ENCODE data around the gene MYH6. TPM values are rescaled to one million over a fixed set of nuclear protein-coding genes. Genes with fewer than 3 reads are reported as not detected.

MYH6 gene
- polyA plus RNA-seq, 3 donors: not detected

DNA sequence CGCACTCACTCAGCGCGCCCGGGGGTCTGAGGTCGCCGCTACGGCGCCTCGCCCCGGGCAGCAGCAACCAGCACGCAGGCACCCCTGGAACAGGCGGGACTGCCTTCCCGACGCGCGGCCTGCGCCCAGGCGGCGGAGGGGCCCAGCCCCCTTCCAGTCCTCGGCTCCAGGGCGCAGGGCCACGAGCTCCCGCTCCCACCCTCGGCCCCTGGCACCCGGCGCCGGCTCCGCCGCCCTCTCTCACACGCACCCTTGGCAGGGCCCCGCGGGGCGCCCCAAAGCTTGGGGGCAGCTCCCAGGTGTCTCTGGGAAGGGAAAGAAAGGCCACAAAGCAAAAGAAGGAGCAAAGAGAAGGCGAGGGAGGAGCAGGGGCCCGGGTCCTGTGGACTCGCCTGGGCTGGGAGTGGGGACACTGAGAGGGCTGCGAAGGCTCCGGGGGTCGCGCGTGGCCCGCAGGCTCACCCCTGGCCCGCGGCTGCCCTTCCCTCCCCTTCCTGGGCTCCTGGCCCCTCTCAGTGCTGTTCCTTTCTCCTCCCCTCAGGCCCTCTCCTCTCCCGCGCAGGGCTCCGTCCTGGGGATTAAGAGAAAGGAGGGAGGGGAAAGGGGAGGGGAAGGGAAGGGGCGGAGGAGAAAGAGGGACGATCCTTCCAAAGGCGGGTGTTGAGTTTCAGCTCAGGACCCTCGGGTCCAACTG lies 42.2 kb downstream of the MYH6 start:
- Histone ChIP-seq H3K4me3 (replicated peaks in 1 of 3; ENCODE audit: low read depth in 2 of 3, low read length in 3 of 3) (no peak overlapping the region), H3K27ac (ENCODE audit: low read depth in 1 of 2, low read length in 2 of 2) (no peak overlapping the region), H3K36me3 (replicated peaks in 1 of 2; ENCODE audit: control insufficient read depth in 1 of 2, insufficient read depth in 2 of 2, low read length in 2 of 2) (no peaks in the 10 kb centered on the region), H3K9ac (ENCODE audit: insufficient read depth, low read length, poor library complexity, severe bottlenecking) (no peak overlapping the region), H3K79me2 (ENCODE audit: insufficient read depth, low read length) (no peaks in the 10 kb centered on the region), H3K4me2 (replicated peaks; ENCODE audit: extremely low read depth, low read length, poor library complexity, severe bottlenecking) (no peak overlapping the region), H3K9me3 (replicated peaks in 1 of 2; ENCODE audit: control insufficient read depth in 1 of 2, insufficient read depth in 1 of 2, low read length in 2 of 2) (no peaks in the 10 kb centered on the region), H3K4me1 (ENCODE audit: control insufficient read depth in 1 of 2, insufficient read depth in 2 of 2, low read length in 2 of 2) (no peaks in the 10 kb centered on the region), H2AFZ (ENCODE audit: insufficient read depth, low read depth, low read length, poor library complexity, severe bottlenecking) (no peak overlapping the region), H3K27me3 (ENCODE audit: control insufficient read depth in 2 of 2, insufficient read depth in 2 of 2, low read length in 2 of 2) (peaks cover 25 to 54% of the 10 kb centered on the region in 2 donors), H4K20me1 (ENCODE audit: insufficient read depth, low read length) (no peaks in the 10 kb centered on the region)
- no peak for DNase-seq
- Mint-ChIP-seq H3K27ac (no peak overlapping the region), H3K4me1 (peaks cover 2% of the 10 kb centered on the region), H3K9me3 (peaks cover 0 to 10% (median 0%) of the 10 kb centered on the region in 7 donors), H3K36me3 (peaks cover 0 to 2% of the 10 kb centered on the region in 2 donors), H3K27me3 (ENCODE audit: low read depth in 3 of 3) (peaks cover 44 to 60% (median 54%) of the 10 kb centered on the region in 3 donors), H3K4me3 (no peak overlapping the region)
- TF ChIP-seq, protein P1, sequence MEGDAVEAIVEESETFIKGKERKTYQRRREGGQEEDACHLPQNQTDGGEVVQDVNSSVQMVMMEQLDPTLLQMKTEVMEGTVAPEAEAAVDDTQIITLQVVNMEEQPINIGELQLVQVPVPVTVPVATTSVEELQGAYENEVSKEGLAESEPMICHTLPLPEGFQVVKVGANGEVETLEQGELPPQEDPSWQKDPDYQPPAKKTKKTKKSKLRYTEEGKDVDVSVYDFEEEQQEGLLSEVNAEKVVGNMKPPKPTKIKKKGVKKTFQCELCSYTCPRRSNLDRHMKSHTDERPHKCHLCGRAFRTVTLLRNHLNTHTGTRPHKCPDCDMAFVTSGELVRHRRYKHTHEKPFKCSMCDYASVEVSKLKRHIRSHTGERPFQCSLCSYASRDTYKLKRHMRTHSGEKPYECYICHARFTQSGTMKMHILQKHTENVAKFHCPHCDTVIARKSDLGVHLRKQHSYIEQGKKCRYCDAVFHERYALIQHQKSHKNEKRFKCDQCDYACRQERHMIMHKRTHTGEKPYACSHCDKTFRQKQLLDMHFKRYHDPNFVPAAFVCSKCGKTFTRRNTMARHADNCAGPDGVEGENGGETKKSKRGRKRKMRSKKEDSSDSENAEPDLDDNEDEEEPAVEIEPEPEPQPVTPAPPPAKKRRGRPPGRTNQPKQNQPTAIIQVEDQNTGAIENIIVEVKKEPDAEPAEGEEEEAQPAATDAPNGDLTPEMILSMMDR (IDR thresholded peaks at IDR 0.05): no peak
- intact Hi-C loops (cut with micrococcal nuclease): no loop called here
- WGBS (ENCODE audit: insufficient coverage): 1% methylated on average over 24 of the region's 51 CpGs

DNA sequence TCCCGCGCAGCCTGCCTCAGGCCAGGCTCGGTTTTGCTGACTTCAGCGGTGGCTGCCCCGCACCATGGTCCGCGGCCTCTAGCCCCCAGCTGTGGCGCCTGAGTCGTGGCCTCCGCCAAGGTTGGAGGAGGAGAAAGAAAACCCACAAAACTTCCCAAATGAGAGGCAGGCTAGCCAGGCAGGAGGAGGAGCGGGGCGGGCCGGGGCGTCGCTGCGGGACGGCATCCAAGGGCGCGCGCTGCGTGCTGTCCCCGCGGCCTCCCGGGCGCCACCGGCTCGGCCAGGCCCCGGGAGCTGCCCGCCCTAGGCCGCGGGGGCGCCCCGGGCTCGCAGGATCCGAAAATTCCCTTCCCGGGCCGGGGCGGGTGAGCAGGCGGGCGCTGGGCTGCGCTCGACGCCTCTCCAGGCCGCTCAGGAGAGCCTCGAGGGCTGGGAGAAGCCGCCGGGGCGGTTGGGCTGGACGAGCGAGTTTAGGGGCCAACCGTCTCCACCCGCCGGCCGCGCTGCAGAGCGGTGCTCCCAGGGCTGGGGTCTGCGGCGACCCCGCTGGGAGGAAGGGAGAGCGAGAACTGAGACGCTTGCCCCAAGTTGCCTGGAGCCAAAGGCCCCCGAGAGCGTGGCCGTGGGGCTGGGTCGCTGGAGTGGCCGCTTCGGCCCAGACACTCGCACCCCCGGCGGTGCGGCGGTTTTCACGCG lies 42.9 kb downstream of the MYH6 start, which contains the start of gene EFS:
Gene EFS (minus strand): TSS at position 137 of the 696 bp plus-strand sequence. CDS start 147 bp downstream, outside the sequence.
- H3K4me3 Mint-ChIP-seq: peak within 1 kb of the TSS in 1 of 2 donors; percentile 79
- Histone ChIP-seq H3K36me3 (replicated peaks in 1 of 2; ENCODE audit: control insufficient read depth in 1 of 2, insufficient read depth in 2 of 2, low read length in 2 of 2) (no peaks in the 10 kb centered on the region), H3K9me3 (replicated peaks in 1 of 2; ENCODE audit: control insufficient read depth in 1 of 2, insufficient read depth in 1 of 2, low read length in 2 of 2) (no peaks in the 10 kb centered on the region), H4K20me1 (ENCODE audit: insufficient read depth, low read length) (no peaks in the 10 kb centered on the region), H3K4me3 (replicated peaks in 1 of 3; ENCODE audit: low read depth in 2 of 3, low read length in 3 of 3) (no peak within 1 kb of the TSS), H3K27ac (ENCODE audit: low read depth in 1 of 2, low read length in 2 of 2) (no peak within 1 kb of the TSS), H2AFZ (ENCODE audit: insufficient read depth, low read depth, low read length, poor library complexity, severe bottlenecking) (no peak within 1 kb of the TSS), H3K27me3 (ENCODE audit: control insufficient read depth in 2 of 2, insufficient read depth in 2 of 2, low read length in 2 of 2) (peaks cover 25 to 54% of the 10 kb centered on the region in 2 donors), H3K4me1 (ENCODE audit: control insufficient read depth in 1 of 2, insufficient read depth in 2 of 2, low read length in 2 of 2) (no peaks in the 10 kb centered on the region), H3K9ac (ENCODE audit: insufficient read depth, low read length, poor library complexity, severe bottlenecking) (no peak within 1 kb of the TSS), H3K79me2 (ENCODE audit: insufficient read depth, low read length) (no peaks in the 10 kb centered on the region), H3K4me2 (replicated peaks; ENCODE audit: extremely low read depth, low read length, poor library complexity, severe bottlenecking) (no peak within 1 kb of the TSS)
- H3K36me3 Mint-ChIP-seq: peaks cover 0 to 2% of the 10 kb centered on the region in 2 donors
- H3K4me1 Mint-ChIP-seq: peaks cover 2% of the 10 kb centered on the region
- intact Hi-C loops (cut with micrococcal nuclease): no loop called here
- TF ChIP-seq, protein P1 (IDR thresholded peaks at IDR 0.05): no peak
- peaks cover 44 to 60% (median 50%) of the 10 kb centered on the region in 3 donors for H3K27me3 Mint-ChIP-seq (ENCODE audit: low read depth in 3 of 3)
- H3K27ac Mint-ChIP-seq: no peak within 1 kb of the TSS
- WGBS (ENCODE audit: insufficient coverage): 2% methylated on average over 69 of the region's 74 CpGs
- H3K9me3 Mint-ChIP-seq: peaks cover 0 to 10% (median 0%) of the 10 kb centered on the region in 7 donors
- no peak for DNase-seq
